Activated B cell treated with CpG ODN at 0.5 μM for 24 hours (primary cell): ENCODE results near the gene MID2. TPM values are rescaled to one million over a fixed set of nuclear protein-coding genes. Genes with fewer than 3 reads are reported as not detected.

ENCODE experiments used
- ATAC-seq: fragments of 200-7000 bp; cut with Tn5 transposase; one replicate; pipeline ENCODE4 v1.10.0; 2021; ENCODE audit warnings: low read depth, mild to moderate bottlenecking, moderate library complexity
- CTCF ChIA-PET: fragments of 350-600 bp; sonication (Branson Sonifier 250); formaldehyde crosslinking; loops from one replicate; lab custom pipeline; 2021; ENCODE audit warnings: antibody characterized with exemption; lab: Charles Lee
- POLR2A ChIA-PET: fragments of 350-600 bp; sonication (Branson Sonifier 250); formaldehyde crosslinking; loops from one replicate; lab custom pipeline; 2021; ENCODE audit warnings: antibody characterized with exemption; lab: Charles Lee
- DNase-seq: peaks from one replicate; pipeline ENCODE4 v3.0.0; 2022
- H3K27ac Mint-ChIP-seq: one replicate; pipeline ENCODE4 v1.8.0; 2020; ENCODE audit warnings: mixed read lengths
- H3K27me3 Mint-ChIP-seq: one replicate; pipeline ENCODE4 v1.8.0; 2021; ENCODE audit warnings: mixed read lengths
- H3K36me3 Mint-ChIP-seq: one replicate; pipeline ENCODE4 v1.8.0; 2021; ENCODE audit warnings: low read depth, mixed read lengths
- H3K4me1 Mint-ChIP-seq: one replicate; pipeline ENCODE4 v1.8.0; 2021; ENCODE audit warnings: mixed read lengths
- H3K4me3 Mint-ChIP-seq: one replicate; pipeline ENCODE4 v1.8.0; 2020; ENCODE audit warnings: mild to moderate bottlenecking, mixed read lengths
- H3K9me3 Mint-ChIP-seq: one replicate; pipeline ENCODE4 v1.8.0; 2020; ENCODE audit warnings: mixed read lengths
- CTCF ChIP-seq: fragments of 200-600 bp; IDR thresholded peaks from one replicate; pipeline ENCODE4 v1.8.0; 2022; ENCODE audit warnings: antibody characterized with exemption, mild to moderate bottlenecking
- intact Hi-C: fragments of 100-400 bp; cut with micrococcal nuclease; formaldehyde crosslinking; loops from one replicate; pipeline ENCODE4 v1.15.1; 2024
- total RNA-seq: library from RNA; stranded (reverse); gene quantifications from 2 replicates; pipeline ENCODE4 v1.2.3, GENCODE V29; 2022

MID2 gene
- total RNA-seq, 1 donor from 2014 or later: 3.3 TPM

GRCh38 chrX:107829878-107830277 is 4.2 kb downstream of the MID2 start:
- Mint-ChIP-seq H3K27ac (no peak overlapping the region), H3K9me3 (no peaks in the 10 kb centered on the region), H3K4me1 (peaks cover 10% of the 10 kb centered on the region), H3K36me3 (no peaks in the 10 kb centered on the region), H3K27me3 (peaks cover 14% of the 10 kb centered on the region), H3K4me3 (no peak overlapping the region)
- no peak for ATAC-seq
- CTCF ChIA-PET: no interaction called here
- no peak for TF ChIP-seq CTCF
- POLR2A ChIA-PET: no interaction called here
- no peak for DNase-seq
- intact Hi-C loops: loop anchor here (5.0 kb wide), 1 partner anchor 262 kb away; the partner anchor contains the start of genes ATG4A and PSMD10

- ATAC-seq (no peak), DNase-seq (no peak)
- no peaks in the 10 kb centered on the region for H3K9me3 Mint-ChIP-seq
- H3K36me3 Mint-ChIP-seq: no peaks in the 10 kb centered on the region
- peaks cover 6% of the 10 kb centered on the region for H3K4me1 Mint-ChIP-seq
- intact Hi-C loops: no loop called here
- peaks cover 10% of the 10 kb centered on the region for H3K27me3 Mint-ChIP-seq
- CTCF ChIA-PET: interaction anchor here (0.8 kb wide), 1 partner anchor 292 kb away, joined by 3 read pairs; no protein-coding TSS in a partner anchor
- H3K27ac Mint-ChIP-seq: no peak overlapping the region
- no peak overlapping the region for H3K4me3 Mint-ChIP-seq
- POLR2A ChIA-PET: no interaction called here
- no peak for TF ChIP-seq CTCF
These were observed 5.5 kb downstream of the MID2 start for GRCh38 chrX:107831071-107831730.

DNA sequence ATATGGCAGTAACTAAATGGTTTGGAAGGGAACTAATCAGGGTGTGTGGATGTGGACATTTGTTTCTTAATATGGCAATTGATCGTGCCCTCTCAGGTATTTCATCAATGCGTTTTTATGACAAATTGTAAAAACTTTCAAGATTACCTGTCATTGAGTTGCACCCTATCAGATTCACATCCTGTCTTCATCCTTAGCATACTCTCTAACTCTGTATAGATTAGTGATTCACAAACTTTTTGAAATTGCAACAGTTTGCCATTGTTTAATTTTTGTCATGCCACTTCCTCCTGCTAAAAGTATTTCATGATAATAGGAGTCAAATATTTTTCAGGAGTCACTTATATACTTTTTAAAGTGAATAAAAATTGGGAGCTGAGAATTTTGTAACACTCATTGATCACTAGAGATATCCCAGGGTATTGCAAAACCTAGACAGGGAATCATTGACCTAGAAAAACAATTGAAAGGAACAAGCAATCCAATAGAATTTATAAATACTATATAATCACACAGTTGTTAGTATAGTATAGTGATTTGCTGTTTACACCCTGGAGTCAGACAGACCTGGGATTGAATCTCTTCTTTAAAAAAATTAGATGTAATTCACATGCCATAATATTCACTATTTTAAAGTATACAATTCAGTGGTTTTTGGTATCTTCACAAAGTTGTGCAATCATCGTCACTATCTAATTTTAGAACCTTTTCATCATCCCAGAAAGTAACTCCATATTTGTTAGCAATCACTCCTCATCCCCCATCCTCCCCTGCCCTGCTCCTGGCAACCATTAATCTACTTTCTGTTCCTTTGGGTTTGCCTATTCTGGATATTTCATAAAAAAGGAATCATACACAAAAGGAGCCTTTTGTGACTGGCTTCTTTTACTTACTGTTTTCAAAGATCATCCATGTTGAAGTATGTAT is 8.9 kb downstream of the MID2 start:
- no peaks in the 10 kb centered on the region for H3K4me1 Mint-ChIP-seq
- H3K9me3 Mint-ChIP-seq: no peaks in the 10 kb centered on the region
- TF ChIP-seq CTCF: no peak
- POLR2A ChIA-PET: no interaction called here
- no peak overlapping the region for H3K27ac Mint-ChIP-seq
- DNase-seq (no peak), ATAC-seq (no peak)
- CTCF ChIA-PET: no interaction called here
- H3K4me3 Mint-ChIP-seq: no peak overlapping the region
- intact Hi-C loops: no loop called here
- peaks cover 4% of the 10 kb centered on the region for H3K27me3 Mint-ChIP-seq
- no peaks in the 10 kb centered on the region for H3K36me3 Mint-ChIP-seq

- no peaks in the 10 kb centered on the region for H3K4me1 Mint-ChIP-seq
- H3K4me3 Mint-ChIP-seq: no peak overlapping the region
- TF ChIP-seq CTCF: no peak
- intact Hi-C loops: no loop called here
- ChIA-PET POLR2A (no interaction called here), CTCF (no interaction called here)
- H3K36me3 Mint-ChIP-seq: peaks cover 3% of the 10 kb centered on the region
- ATAC-seq (no peak), DNase-seq (no peak)
- no peak overlapping the region for H3K27ac Mint-ChIP-seq
- H3K9me3 Mint-ChIP-seq: no peaks in the 10 kb centered on the region
- H3K27me3 Mint-ChIP-seq: peaks cover 4% of the 10 kb centered on the region
These were observed 11.3 kb downstream of the MID2 start for GRCh38 chrX:107836958-107837357.

DNA sequence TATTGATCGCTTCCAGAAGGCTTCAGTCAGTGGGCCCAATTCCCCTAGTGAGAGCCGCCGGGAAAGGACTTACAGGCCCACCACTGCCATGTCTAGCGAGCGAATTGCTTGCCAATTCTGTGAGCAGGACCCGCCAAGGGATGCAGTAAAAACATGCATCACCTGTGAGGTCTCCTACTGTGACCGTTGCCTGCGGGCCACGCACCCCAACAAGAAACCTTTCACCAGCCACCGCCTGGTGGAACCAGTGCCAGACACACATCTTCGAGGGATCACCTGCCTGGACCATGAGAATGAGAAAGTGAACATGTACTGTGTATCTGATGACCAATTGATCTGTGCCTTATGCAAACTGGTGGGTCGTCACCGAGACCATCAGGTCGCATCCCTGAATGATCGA is 15.3 kb downstream of the MID2 start:
- H3K36me3 Mint-ChIP-seq: peaks cover 3% of the 10 kb centered on the region
- no peaks in the 10 kb centered on the region for H3K4me1 Mint-ChIP-seq
- H3K27ac Mint-ChIP-seq: no peak overlapping the region
- ATAC-seq (no peak), DNase-seq (no peak)
- intact Hi-C loops: no loop called here
- ChIA-PET POLR2A (no interaction called here), CTCF (no interaction called here)
- TF ChIP-seq CTCF: no peak
- no peaks in the 10 kb centered on the region for H3K9me3 Mint-ChIP-seq
- H3K4me3 Mint-ChIP-seq: no peak overlapping the region
- H3K27me3 Mint-ChIP-seq: peaks cover 4% of the 10 kb centered on the region
